Measurements from ENCODE around the gene CNFN. TPM values are rescaled to one million over a fixed set of nuclear protein-coding genes. Genes with fewer than 3 reads are reported as not detected.

Gene CNFN
- total RNA-seq, 4 donors from 2014 or later, result 359 to 606 (median 493) TPM

- intact Hi-C loops (cut with DNase I; ENCODE audit: low total_unique reads), result no loop called here
Measured at GRCh38 chr19:42357290-42357689, 32.8 kb downstream of the CNFN start.

GRCh38 chr19:42356686-42357085 lies 33.4 kb downstream of the CNFN start:
- 97 to 98% methylated on average over 13 to 15 of the region's 15 CpGs for WGBS, 2 donors
- H3K4me3 ChIP-seq (ENCODE audit: low read depth, poor library complexity, severe bottlenecking), result no peak overlapping the region
- no peak for DNase-seq (ENCODE audit: low spot score in 2 of 2)
- TF ChIP-seq POLR2A (IDR thresholded peaks at IDR 0.05) (no peak), CTCF (IDR thresholded peaks at IDR 0.05) (no peak)
- intact Hi-C loops (cut with DNase I; ENCODE audit: low total_unique reads), result no loop called here

More at GRCh38 chr19:42357290-42357689, 32.8 kb downstream of the CNFN start:
- no peak for TF ChIP-seq POLR2A (IDR thresholded peaks at IDR 0.05)
- TF ChIP-seq CTCF (IDR thresholded peaks at IDR 0.05), result no peak
- DNase-seq (ENCODE audit: low spot score in 2 of 2), result no peak
- 89 to 96% methylated on average over 9 to 12 of the region's 12 CpGs for WGBS, 2 donors
- no peak overlapping the region for H3K4me3 ChIP-seq (ENCODE audit: low read depth, poor library complexity, severe bottlenecking)

- intact Hi-C loops (cut with DNase I; ENCODE audit: low total_unique reads), result no loop called here
- no peak overlapping the region for H3K4me3 ChIP-seq (ENCODE audit: low read depth, poor library complexity, severe bottlenecking)
- DNase-seq (ENCODE audit: low spot score in 2 of 2), result no peak
- WGBS, 2 donors, result 92 to 100% methylated on average over 2 to 8 of the region's 12 CpGs
- no peak for TF ChIP-seq CTCF (IDR thresholded peaks at IDR 0.05)
- TF ChIP-seq POLR2A (IDR thresholded peaks at IDR 0.05), result no peak
Measured at GRCh38 chr19:42355896-42356295, 34.2 kb downstream of the CNFN start.

- H3K4me3 ChIP-seq (ENCODE audit: low read depth, poor library complexity, severe bottlenecking), result no peak overlapping the region
- intact Hi-C loops (cut with DNase I; ENCODE audit: low total_unique reads), result no loop called here
- 91 to 95% methylated on average over 13 to 18 of the region's 29 CpGs for WGBS, 2 donors
- no peak for TF ChIP-seq POLR2A (IDR thresholded peaks at IDR 0.05)
- no peak for TF ChIP-seq CTCF (IDR thresholded peaks at IDR 0.05)
- DNase-seq (ENCODE audit: low spot score in 2 of 2), result no peak
Measured at GRCh38 chr19:42353341-42354015, 36.6 kb downstream of the CNFN start.

- WGBS, 2 donors, result 71 to 75% methylated on average over 23 to 27 of the region's 31 CpGs
- no peak overlapping the region for H3K4me3 ChIP-seq (ENCODE audit: low read depth, poor library complexity, severe bottlenecking)
- intact Hi-C loops (cut with DNase I; ENCODE audit: low total_unique reads), result no loop called here
- no peak for TF ChIP-seq CTCF (IDR thresholded peaks at IDR 0.05)
- no peak for TF ChIP-seq POLR2A (IDR thresholded peaks at IDR 0.05)
- DNase-seq (ENCODE audit: low spot score in 2 of 2), result no peak
Measured at GRCh38 chr19:42352301-42353259, 37.5 kb downstream of the CNFN start.
